PC-9 (cell line): ENCODE measurements around the gene IQCH. TPM values are rescaled to one million over a fixed set of nuclear protein-coding genes. Genes with fewer than 3 reads are reported as not detected.

Experiments
- BruUV-seq: library from RNA; stranded (reverse); fragments of 400-500 nt; replicated peaks from 2 replicates; lab custom pipeline; 2021; lab: Mats Ljungman, UMichigan
- CTCF ChIA-PET: fragments of 300-600 bp; sonication (Branson Sonifier 250); formaldehyde crosslinking; loops from one replicate; lab custom pipeline; 2022; ENCODE audit warnings: antibody characterized with exemption; lab: Charles Lee
- POLR2A ChIA-PET: fragments of 300-600 bp; sonication (Branson Sonifier 250); formaldehyde crosslinking; loops from one replicate; lab custom pipeline; 2022; ENCODE audit warnings: antibody characterized with exemption; ENCODE audit not compliant: unreplicated experiment; lab: Charles Lee
- DNase-seq, 2 experiments: peaks; one replicate each; pipeline versions ENCODE4 v3.0.0 to v3.0.0-alpha.2; 2015 to 2022; ENCODE audit warnings: mixed read lengths in 1 of 2
- H2AFZ ChIP-seq: fragments of 200-600 bp; sonication (generic); 2 replicates; pipeline ENCODE4 v1.8.1; 2017; ENCODE audit warnings: antibody characterized with exemption
- H3F3A ChIP-seq: fragments of 200-600 bp; sonication (generic); 2 replicates; pipeline ENCODE4 v1.8.1; 2017; ENCODE audit warnings: antibody characterized with exemption, mild to moderate bottlenecking, low read depth; ENCODE audit not compliant: insufficient read depth
- H3K27ac ChIP-seq: fragments of 200-600 bp; sonication (generic); 2 replicates; pipeline ENCODE4 v1.6.1; 2016; ENCODE audit warnings: mixed run types
- H3K27me3 ChIP-seq: fragments of 200-600 bp; sonication (generic); 2 replicates; pipeline ENCODE4 v1.6.1; 2016; ENCODE audit warnings: low read depth, mixed run types; ENCODE audit not compliant: insufficient read depth
- H3K36me3 ChIP-seq: fragments of 200-600 bp; sonication (generic); 2 replicates; pipeline ENCODE4 v1.6.1; 2016; ENCODE audit warnings: low read depth, mixed run types
- H3K4me1 ChIP-seq: fragments of 200-600 bp; sonication (generic); replicated peaks from 2 replicates; pipeline ENCODE4 v1.6.1; 2016; ENCODE audit warnings: mixed run types; ENCODE audit not compliant: insufficient read depth
- H3K4me2 ChIP-seq: fragments of 200-600 bp; sonication (generic); 2 replicates; pipeline ENCODE4 v1.6.1; 2017; ENCODE audit warnings: mixed run types
- H3K4me3 ChIP-seq: fragments of 200-600 bp; sonication (generic); 2 replicates; pipeline ENCODE4 v1.6.1; 2016; ENCODE audit warnings: mixed run types
- H3K79me2 ChIP-seq: fragments of 200-600 bp; sonication (generic); 2 replicates; pipeline ENCODE4 v1.6.1; 2017; ENCODE audit warnings: low read depth, mixed run types
- H3K9me2 ChIP-seq: fragments of 200-600 bp; sonication (generic); 2 replicates; pipeline ENCODE4 v1.8.1; 2017; ENCODE audit warnings: mild to moderate bottlenecking; ENCODE audit not compliant: insufficient read depth
- H3K9me3 ChIP-seq: fragments of 200-600 bp; sonication (generic); 2 replicates; pipeline ENCODE4 v1.8.1; 2016; ENCODE audit warnings: low read depth; ENCODE audit not compliant: insufficient read depth
- H4K20me1 ChIP-seq: fragments of 200-600 bp; sonication (generic); 2 replicates; pipeline ENCODE4 v1.8.1; 2017; ENCODE audit not compliant: insufficient read depth
- EZH2 ChIP-seq: fragments of 200-600 bp; sonication (generic); IDR thresholded peaks from 2 replicates; pipeline ENCODE4 v1.8.0; 2017; ENCODE audit warnings: antibody characterized with exemption, low read depth
- intact Hi-C: fragments of 100-400 bp; cut with micrococcal nuclease; formaldehyde crosslinking; loops from one replicate; pipeline ENCODE4 v1.10.0; 2022; ENCODE audit not compliant: unreplicated experiment
- total RNA-seq: library from RNA; stranded (reverse); gene quantifications from 2 replicates; pipeline ENCODE4 v1.2.3, GENCODE V29; 2021
- TF ChIP-seq, protein P1 (sequence below): fragments of 200-600 bp; sonication (generic); conservative IDR thresholded peaks from 2 replicates; pipeline ENCODE4 v1.6.1; 2017; ENCODE audit warnings: mixed run types, antibody characterized with exemption, mild to moderate bottlenecking, moderate library complexity

Gene IQCH
- total RNA-seq, 1 experiment from 2014 or later = 7.5 TPM

DNA sequence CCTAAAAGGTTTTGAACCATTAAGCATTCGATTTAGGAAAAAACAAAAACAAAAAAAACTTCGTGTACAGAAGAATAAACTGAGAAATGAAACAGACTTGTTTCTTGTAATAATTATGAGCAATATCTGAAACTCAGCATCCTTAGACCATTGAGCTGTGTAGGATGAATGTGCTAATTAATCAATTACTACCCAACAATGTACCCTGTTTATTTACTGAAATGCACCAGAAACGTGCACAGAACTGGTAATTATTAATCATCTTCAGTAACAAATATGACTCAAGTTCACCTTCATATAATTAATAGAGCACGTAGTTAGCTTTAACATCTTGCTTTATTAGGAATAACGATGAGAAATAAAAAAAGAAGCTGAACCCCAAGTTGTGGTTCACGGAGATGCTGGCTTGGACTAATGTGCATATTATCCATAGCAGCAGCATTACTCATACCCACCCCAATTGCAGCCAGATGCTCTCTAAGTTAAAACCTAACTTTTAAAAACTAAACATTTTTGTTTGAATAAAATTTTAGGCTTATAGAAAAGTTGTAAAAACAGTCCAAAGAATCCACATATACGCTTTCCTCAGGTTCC lies 256.1 kb downstream of the IQCH start:
- no peaks in the 10 kb centered on the region for H3F3A ChIP-seq
- no peak overlapping the region for H2AFZ ChIP-seq
- TF ChIP-seq, protein P1, sequence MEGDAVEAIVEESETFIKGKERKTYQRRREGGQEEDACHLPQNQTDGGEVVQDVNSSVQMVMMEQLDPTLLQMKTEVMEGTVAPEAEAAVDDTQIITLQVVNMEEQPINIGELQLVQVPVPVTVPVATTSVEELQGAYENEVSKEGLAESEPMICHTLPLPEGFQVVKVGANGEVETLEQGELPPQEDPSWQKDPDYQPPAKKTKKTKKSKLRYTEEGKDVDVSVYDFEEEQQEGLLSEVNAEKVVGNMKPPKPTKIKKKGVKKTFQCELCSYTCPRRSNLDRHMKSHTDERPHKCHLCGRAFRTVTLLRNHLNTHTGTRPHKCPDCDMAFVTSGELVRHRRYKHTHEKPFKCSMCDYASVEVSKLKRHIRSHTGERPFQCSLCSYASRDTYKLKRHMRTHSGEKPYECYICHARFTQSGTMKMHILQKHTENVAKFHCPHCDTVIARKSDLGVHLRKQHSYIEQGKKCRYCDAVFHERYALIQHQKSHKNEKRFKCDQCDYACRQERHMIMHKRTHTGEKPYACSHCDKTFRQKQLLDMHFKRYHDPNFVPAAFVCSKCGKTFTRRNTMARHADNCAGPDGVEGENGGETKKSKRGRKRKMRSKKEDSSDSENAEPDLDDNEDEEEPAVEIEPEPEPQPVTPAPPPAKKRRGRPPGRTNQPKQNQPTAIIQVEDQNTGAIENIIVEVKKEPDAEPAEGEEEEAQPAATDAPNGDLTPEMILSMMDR = no peak
- TF ChIP-seq EZH2 = no peak
- H3K9me3 ChIP-seq = no peaks in the 10 kb centered on the region
- no peak for DNase-seq
- no peak overlapping the region for H3K4me2 ChIP-seq
- no peaks in the 10 kb centered on the region for H3K27me3 ChIP-seq
- POLR2A ChIA-PET = no interaction called here
- no peak overlapping the region for H3K4me3 ChIP-seq
- H3K27ac ChIP-seq = no peak overlapping the region
- no peaks in the 10 kb centered on the region for H4K20me1 ChIP-seq
- no peaks in the 10 kb centered on the region for H3K4me1 ChIP-seq
- H3K9me2 ChIP-seq = no peaks in the 10 kb centered on the region; the same call in 1 of the 2 replicates
- intact Hi-C loops = no loop called here
- H3K79me2 ChIP-seq = no peaks in the 10 kb centered on the region
- CTCF ChIA-PET = interaction anchor here (0.5 kb wide), 1 partner anchor 507 kb away, joined by 3 read pairs; no protein-coding TSS in a partner anchor
- BruUV-seq = no TSS peak
- H3K36me3 ChIP-seq = no peaks in the 10 kb centered on the region; the same call in 1 of the 2 replicates

DNA sequence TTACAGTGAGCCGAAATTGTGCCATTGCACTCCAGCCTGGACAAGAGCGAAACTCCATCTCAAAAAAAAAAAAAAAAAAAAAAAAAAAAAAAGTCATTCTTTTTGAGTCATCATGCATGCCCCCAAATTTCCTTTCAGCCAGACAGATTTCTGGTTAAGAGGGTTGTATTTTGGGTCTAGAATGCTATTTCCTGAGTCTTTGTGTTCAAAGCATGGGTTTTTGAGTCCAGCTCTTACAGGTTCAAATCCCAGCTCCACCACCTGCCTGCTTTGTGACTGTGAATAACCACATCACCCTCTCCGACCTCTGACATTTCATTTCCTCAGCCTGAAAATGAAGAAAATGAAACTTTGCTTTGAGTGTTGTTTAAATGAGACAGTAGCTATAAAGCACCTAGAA lies 257.0 kb downstream of the IQCH start:
- H2AFZ ChIP-seq = no peak overlapping the region
- ChIA-PET POLR2A (no interaction called here), CTCF (no interaction called here)
- no peaks in the 10 kb centered on the region for H3K79me2 ChIP-seq
- H3K4me3 ChIP-seq = no peak overlapping the region
- intact Hi-C loops = no loop called here
- H3K27ac ChIP-seq = no peak overlapping the region
- H3K36me3 ChIP-seq = no peaks in the 10 kb centered on the region; the same call in 1 of the 2 replicates
- no peaks in the 10 kb centered on the region; the same call in 1 of the 2 replicates for H3K9me2 ChIP-seq
- no peaks in the 10 kb centered on the region for H3K27me3 ChIP-seq
- no peak for DNase-seq
- H3F3A ChIP-seq = no peaks in the 10 kb centered on the region
- no peak overlapping the region for H3K4me2 ChIP-seq
- no peaks in the 10 kb centered on the region for H3K4me1 ChIP-seq
- TF ChIP-seq, protein P1 = no peak
- TF ChIP-seq EZH2 = no peak
- no peaks in the 10 kb centered on the region for H4K20me1 ChIP-seq
- no peaks in the 10 kb centered on the region for H3K9me3 ChIP-seq
- BruUV-seq = no TSS peak

DNA sequence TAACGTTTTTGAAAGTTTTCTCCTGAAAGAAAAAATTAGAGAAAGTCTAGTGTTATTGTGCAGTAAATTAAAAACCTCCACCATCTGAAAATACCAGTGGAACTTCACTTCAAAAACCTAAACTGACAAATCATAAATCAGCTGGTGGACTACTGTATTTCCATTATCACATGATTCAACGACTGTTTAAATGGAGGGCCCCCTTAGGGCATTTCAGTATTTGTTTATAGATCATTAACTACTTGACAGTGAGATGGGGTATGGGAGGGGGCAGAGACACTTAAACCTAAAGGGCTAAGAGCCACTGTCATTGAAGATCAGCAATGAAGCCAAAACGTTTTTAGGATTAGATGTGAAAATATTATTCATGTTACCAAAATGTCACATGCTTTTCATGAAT lies 257.6 kb downstream of the IQCH start:
- Histone ChIP-seq H3F3A (no peaks in the 10 kb centered on the region), H3K9me3 (no peaks in the 10 kb centered on the region), H3K4me3 (no peak overlapping the region), H3K36me3 (no peaks in the 10 kb centered on the region; the same call in 1 of the 2 replicates), H3K79me2 (no peaks in the 10 kb centered on the region), H4K20me1 (no peaks in the 10 kb centered on the region), H3K27ac (no peak overlapping the region), H3K27me3 (no peaks in the 10 kb centered on the region), H2AFZ (no peak overlapping the region), H3K4me1 (no peaks in the 10 kb centered on the region), H3K4me2 (no peak overlapping the region), H3K9me2 (no peaks in the 10 kb centered on the region; the same call in 1 of the 2 replicates)
- TF ChIP-seq EZH2 = no peak
- TF ChIP-seq, protein P1 = no peak
- no peak for DNase-seq
- ChIA-PET CTCF (no interaction called here), POLR2A (no interaction called here)
- no TSS peak for BruUV-seq
- intact Hi-C loops = no loop called here
